ENCODE results near the gene MARS2.
"Not testable (repeated sequence)": the region's sequence is repeated elsewhere in the genome, so short reads cannot be mapped to it uniquely, and the experiment has no call there.

The MARS2 gene

DNA sequence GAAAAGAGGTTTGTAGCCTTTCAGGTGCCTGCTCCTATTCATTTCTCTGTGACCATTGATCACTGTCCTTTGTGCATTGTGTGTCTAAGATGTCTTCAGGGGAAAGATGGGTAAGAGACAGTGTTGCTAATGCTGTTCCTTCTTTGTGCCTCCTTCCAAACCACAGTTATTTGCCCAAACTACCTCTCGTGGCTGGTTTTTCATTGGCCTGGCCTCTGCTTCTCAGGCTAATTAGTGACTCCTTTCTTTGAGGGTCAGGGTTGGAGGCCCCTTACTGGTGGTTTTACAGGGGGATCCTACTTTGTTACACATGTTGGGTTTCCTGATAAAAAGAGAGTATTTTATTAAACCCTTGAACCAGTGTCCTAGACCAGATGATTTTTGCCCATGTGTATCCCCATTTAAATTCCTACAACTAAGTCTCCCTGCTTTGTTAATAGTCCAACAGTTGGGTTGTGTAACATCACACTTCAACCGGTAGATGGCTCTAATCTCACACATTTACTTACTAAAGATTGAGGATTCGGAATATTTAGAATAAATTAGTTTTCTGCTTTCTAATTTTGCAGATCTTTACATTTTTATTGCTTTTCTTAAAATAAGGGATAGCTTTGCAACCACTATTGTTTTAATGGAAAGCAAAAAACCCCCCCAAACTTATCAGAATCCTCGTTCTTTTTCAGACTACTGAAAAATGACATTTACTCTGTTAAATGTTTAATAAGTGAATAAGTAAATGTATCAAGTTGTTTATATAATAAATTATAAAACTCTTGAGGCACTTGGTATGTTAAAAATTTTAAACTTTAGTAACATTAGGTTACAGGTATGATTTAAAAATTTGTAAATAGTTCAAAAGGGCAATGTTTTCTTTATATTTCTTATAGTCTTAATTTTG is 2.4 kb downstream of the MARS2 start:
- DNase-seq, result no peak

GRCh38 chr2:197708331-197708730 is 3.2 kb downstream of the MARS2 start:
- DNase-seq, result no peak

GRCh38 chr2:197709140-197709539 is 4.0 kb downstream of the MARS2 start:
- DNase-seq, result not testable (repeated sequence)

DNA sequence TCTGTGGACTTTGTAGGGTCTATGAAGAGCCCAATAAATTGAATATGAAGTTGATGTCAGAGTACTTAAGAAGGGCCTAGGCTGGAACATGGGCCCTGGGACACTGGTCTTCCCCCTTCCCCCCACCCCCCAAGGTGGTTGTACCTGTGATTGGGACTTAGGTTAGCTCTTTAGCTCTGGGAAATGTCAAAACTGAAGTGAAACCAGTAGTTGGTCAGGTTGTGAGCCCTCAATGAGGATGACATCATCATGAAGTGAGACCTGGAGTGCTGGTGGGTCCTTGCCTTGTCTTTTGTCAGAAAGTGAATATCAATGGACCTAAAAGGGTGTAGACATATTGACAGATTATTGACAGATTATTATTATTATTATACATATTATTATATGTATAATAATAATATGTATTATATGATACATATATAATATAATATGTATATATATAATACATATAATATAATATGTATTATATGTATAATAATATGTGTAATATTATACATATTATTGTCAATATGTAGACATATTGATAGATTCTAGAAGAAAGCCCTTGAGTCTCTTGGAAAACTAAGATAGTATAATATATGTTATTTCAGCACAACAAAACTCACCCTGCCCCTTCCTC is 5.4 kb downstream of the MARS2 start:
- no peak for DNase-seq

DNA sequence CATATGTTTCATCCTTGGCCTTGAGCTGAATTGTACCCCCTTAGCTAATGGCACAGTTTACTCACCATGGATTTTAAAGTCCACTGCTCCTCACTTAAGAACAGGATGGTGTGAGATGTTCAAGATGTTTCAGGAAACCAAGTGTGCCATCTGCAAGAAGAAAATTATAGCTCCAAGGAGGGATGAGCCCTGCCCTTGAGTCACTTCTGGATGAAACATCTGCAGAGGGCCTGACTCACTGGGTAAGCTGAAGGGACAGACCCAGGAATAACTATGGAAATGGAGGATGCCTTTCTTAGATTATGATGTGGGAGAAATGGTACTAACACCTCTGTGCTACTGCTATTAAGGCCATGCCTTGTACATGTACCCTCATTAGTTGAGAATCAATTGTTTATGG is 6.4 kb downstream of the MARS2 start:
- DNase-seq, result no peak

DNA sequence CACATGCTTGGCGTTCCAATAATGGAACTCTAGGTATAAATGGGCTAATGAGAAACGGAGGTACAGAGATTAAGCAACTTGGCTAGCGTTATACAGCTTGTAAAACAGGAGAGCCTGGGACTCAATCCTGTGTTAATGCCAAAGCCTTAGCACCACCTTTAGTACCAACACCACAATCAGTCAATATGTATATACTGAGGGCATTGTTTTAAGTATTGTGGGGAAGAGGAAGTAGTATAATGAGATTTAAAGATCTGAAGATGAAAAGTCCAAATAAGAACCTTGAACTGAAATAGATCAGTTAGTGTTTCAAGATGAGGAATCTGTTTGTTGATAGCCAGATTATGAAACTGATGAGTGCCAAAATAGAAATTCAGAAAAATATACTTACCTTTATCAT is 8.1 kb downstream of the MARS2 start:
- no peak for DNase-seq

DNA sequence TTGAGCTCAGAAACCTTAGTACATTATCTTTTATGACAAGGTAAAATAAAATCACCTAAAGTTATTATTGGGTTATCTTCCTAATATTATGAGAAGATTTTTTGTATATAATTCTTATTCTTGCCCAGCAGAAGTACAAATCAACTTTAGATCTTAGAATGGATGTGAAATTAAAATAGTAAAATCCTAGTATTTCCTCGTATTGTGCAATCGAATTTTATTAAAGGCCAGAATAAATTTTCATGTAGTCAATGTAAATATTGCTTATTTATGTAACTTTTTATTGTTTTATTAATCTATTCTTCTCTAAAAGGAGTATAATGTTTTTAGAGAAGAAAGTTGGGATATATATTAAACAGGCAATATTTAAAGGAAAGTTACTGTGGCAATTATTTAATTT is 12.7 kb downstream of the MARS2 start:
- DNase-seq, result no peak

- no peak for DNase-seq
These were observed 21.8 kb downstream of the MARS2 start for GRCh38 chr2:197727011-197727410.

- not testable (repeated sequence) for DNase-seq
These were observed 23.7 kb downstream of the MARS2 start for GRCh38 chr2:197728555-197729544.

DNA sequence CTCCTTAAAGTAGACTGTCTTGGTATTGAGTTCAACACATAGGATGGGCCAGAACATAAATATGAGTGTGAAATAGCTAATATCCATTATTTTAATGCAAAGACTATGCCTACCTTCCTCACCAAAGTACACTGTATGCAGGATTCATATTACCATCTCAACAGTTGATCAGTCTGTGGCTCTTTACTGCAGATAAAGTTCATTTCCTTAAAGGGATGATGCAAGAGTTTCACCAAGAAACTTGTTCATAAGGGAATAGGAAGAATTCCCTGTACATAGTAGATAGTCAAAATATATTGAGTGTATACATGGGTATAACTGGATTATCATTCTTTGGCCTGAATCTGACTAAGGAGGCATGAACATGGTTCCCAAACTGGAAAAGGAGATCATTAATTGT is 35.0 kb downstream of the MARS2 start:
- DNase-seq, result no peak
